Measurements from ENCODE around the gene CPNE5. TPM values are rescaled to one million over a fixed set of nuclear protein-coding genes. Genes with fewer than 3 reads are reported as not detected.

Gene CPNE5
- total and polyA plus RNA-seq, 7 experiments from 2014 or later = 0.09 to 5.1 (median 1.3) TPM; not detected in 1

GRCh38 chr6:36858407-36858981 is 19.2 kb upstream of the CPNE5 start:
- Mint-ChIP-seq H3K27me3 (no peaks in the 10 kb centered on the region), H3K36me3 (peaks cover 9 to 59% (median 29%) of the 10 kb centered on the region in 5 donors), H3K9me3 (no peaks in the 10 kb centered on the region), H3K27ac (peak overlapping the region in 1 of 9 donors; percentile 41), H3K4me3 (no peak overlapping the region), H3K4me1 (peaks cover 0 to 23% (median 5%) of the 10 kb centered on the region in 7 donors)
- H3K36me3 ChIP-seq (ENCODE audit: control insufficient read depth in 2 of 3, insufficient read depth in 3 of 3, low read length in 3 of 3) = peaks cover 0 to 60% (median 0%) of the 10 kb centered on the region in 3 experiments
- no peaks in the 10 kb centered on the region for H3K9me3 ChIP-seq (ENCODE audit: control insufficient read depth in 2 of 3, low read length in 3 of 3)
- H3K27me3 ChIP-seq (ENCODE audit: control insufficient read depth in 2 of 2, insufficient read depth in 2 of 2, low read length in 2 of 2) = no peaks in the 10 kb centered on the region
- H3K27ac ChIP-seq (ENCODE audit: low read depth, low read length) = no peak overlapping the region
- CTCF ChIA-PET = no interaction called here
- DNase-seq (peak in 1 of 9 donors; percentile 6), ATAC-seq (no peak)
- POLR2A ChIA-PET = no interaction called here
- H3K4me3 ChIP-seq (ENCODE audit: low read length) = no peak overlapping the region
- intact Hi-C loops (cut with micrococcal nuclease) = no loop called here
- H3K4me1 ChIP-seq (ENCODE audit: control insufficient read depth in 2 of 2, insufficient read depth in 2 of 2, low read length in 2 of 2) = no peaks in the 10 kb centered on the region

GRCh38 chr6:36857325-36857724 is 18.1 kb upstream of the CPNE5 start:
- ATAC-seq = no peak
- no peaks in the 10 kb centered on the region for H3K27me3 Mint-ChIP-seq
- DNase-seq = no peak
- H3K4me1 ChIP-seq (ENCODE audit: control insufficient read depth in 2 of 2, insufficient read depth in 2 of 2, low read length in 2 of 2) = no peaks in the 10 kb centered on the region
- H3K9me3 Mint-ChIP-seq = no peaks in the 10 kb centered on the region
- peaks cover 0 to 59% (median 0%) of the 10 kb centered on the region in 3 experiments for H3K36me3 ChIP-seq (ENCODE audit: control insufficient read depth in 2 of 3, insufficient read depth in 3 of 3, low read length in 3 of 3)
- intact Hi-C loops (cut with micrococcal nuclease) = no loop called here
- H3K4me3 ChIP-seq (ENCODE audit: low read length) = no peak overlapping the region
- H3K27ac ChIP-seq (ENCODE audit: low read depth, low read length) = no peak overlapping the region
- H3K27me3 ChIP-seq (ENCODE audit: control insufficient read depth in 2 of 2, insufficient read depth in 2 of 2, low read length in 2 of 2) = no peaks in the 10 kb centered on the region
- H3K36me3 Mint-ChIP-seq = peaks cover 10 to 56% (median 28%) of the 10 kb centered on the region in 5 donors
- H3K4me1 Mint-ChIP-seq = peaks cover 0 to 16% (median 0%) of the 10 kb centered on the region in 7 donors
- ChIA-PET CTCF (interaction anchor here (0.6 kb wide), 1 partner anchor 743 kb away, joined by 3 read pairs; no protein-coding TSS in a partner anchor), POLR2A (interaction anchor here (0.6 kb wide), 1 partner anchor 699 kb away, joined by 3 read pairs; no protein-coding TSS in a partner anchor)
- no peak overlapping the region for H3K4me3 Mint-ChIP-seq
- H3K27ac Mint-ChIP-seq = no peak overlapping the region
- no peaks in the 10 kb centered on the region for H3K9me3 ChIP-seq (ENCODE audit: control insufficient read depth in 2 of 3, low read length in 3 of 3)

- Histone ChIP-seq H3K36me3 (ENCODE audit: control insufficient read depth in 2 of 3, insufficient read depth in 3 of 3, low read length in 3 of 3) (peaks cover 0 to 56% (median 0%) of the 10 kb centered on the region in 3 experiments), H3K9me3 (ENCODE audit: control insufficient read depth in 2 of 3, low read length in 3 of 3) (no peaks in the 10 kb centered on the region), H3K4me3 (ENCODE audit: low read length) (no peak overlapping the region), H3K27ac (ENCODE audit: low read depth, low read length) (no peak overlapping the region), H3K27me3 (ENCODE audit: control insufficient read depth in 2 of 2, insufficient read depth in 2 of 2, low read length in 2 of 2) (no peaks in the 10 kb centered on the region), H3K4me1 (ENCODE audit: control insufficient read depth in 2 of 2, insufficient read depth in 2 of 2, low read length in 2 of 2) (no peaks in the 10 kb centered on the region)
- no peak overlapping the region for H3K4me3 Mint-ChIP-seq
- POLR2A ChIA-PET = no interaction called here
- H3K27me3 Mint-ChIP-seq = no peaks in the 10 kb centered on the region
- intact Hi-C loops (cut with micrococcal nuclease) = no loop called here
- peaks cover 10 to 61% (median 30%) of the 10 kb centered on the region in 5 donors for H3K36me3 Mint-ChIP-seq
- H3K27ac Mint-ChIP-seq = peak overlapping the region in 1 of 9 donors; percentile 36
- ATAC-seq (no peak), DNase-seq (no peak)
- CTCF ChIA-PET = no interaction called here
- peaks cover 0 to 13% (median 0%) of the 10 kb centered on the region in 7 donors for H3K4me1 Mint-ChIP-seq
- peaks cover 0 to 3% (median 0%) of the 10 kb centered on the region in 11 donors for H3K9me3 Mint-ChIP-seq
These were observed 17.0 kb upstream of the CPNE5 start for GRCh38 chr6:36856277-36856676.

GRCh38 chr6:36855750-36856149 is 16.5 kb upstream of the CPNE5 start:
- H3K4me1 Mint-ChIP-seq = peaks cover 0 to 11% (median 0%) of the 10 kb centered on the region in 7 donors
- peaks cover 0 to 8% (median 4%) of the 10 kb centered on the region in 11 donors for H3K9me3 Mint-ChIP-seq
- DNase-seq (no peak), ATAC-seq (no peak)
- Histone ChIP-seq H3K4me3 (ENCODE audit: low read length) (no peak overlapping the region), H3K9me3 (ENCODE audit: control insufficient read depth in 2 of 3, low read length in 3 of 3) (peaks cover 0 to 4% (median 0%) of the 10 kb centered on the region in 3 experiments), H3K27ac (ENCODE audit: low read depth, low read length) (no peak overlapping the region), H3K27me3 (ENCODE audit: control insufficient read depth in 2 of 2, insufficient read depth in 2 of 2, low read length in 2 of 2) (no peaks in the 10 kb centered on the region), H3K36me3 (ENCODE audit: control insufficient read depth in 2 of 3, insufficient read depth in 3 of 3, low read length in 3 of 3) (peaks cover 0 to 56% (median 0%) of the 10 kb centered on the region in 3 experiments), H3K4me1 (ENCODE audit: control insufficient read depth in 2 of 2, insufficient read depth in 2 of 2, low read length in 2 of 2) (no peaks in the 10 kb centered on the region)
- H3K27ac Mint-ChIP-seq = no peak overlapping the region
- no peaks in the 10 kb centered on the region for H3K27me3 Mint-ChIP-seq
- intact Hi-C loops (cut with micrococcal nuclease) = no loop called here
- H3K36me3 Mint-ChIP-seq = peaks cover 10 to 60% (median 34%) of the 10 kb centered on the region in 5 donors
- CTCF ChIA-PET = no interaction called here
- H3K4me3 Mint-ChIP-seq = no peak overlapping the region
- POLR2A ChIA-PET = no interaction called here

- H3K9me3 Mint-ChIP-seq = peaks cover 0 to 23% (median 11%) of the 10 kb centered on the region in 11 donors
- Histone ChIP-seq H3K27me3 (ENCODE audit: control insufficient read depth in 2 of 2, insufficient read depth in 2 of 2, low read length in 2 of 2) (no peaks in the 10 kb centered on the region), H3K27ac (ENCODE audit: low read depth, low read length) (no peak overlapping the region), H3K36me3 (ENCODE audit: control insufficient read depth in 2 of 3, insufficient read depth in 3 of 3, low read length in 3 of 3) (peaks cover 0 to 49% (median 0%) of the 10 kb centered on the region in 3 experiments), H3K4me1 (ENCODE audit: control insufficient read depth in 2 of 2, insufficient read depth in 2 of 2, low read length in 2 of 2) (no peaks in the 10 kb centered on the region), H3K4me3 (ENCODE audit: low read length) (no peak overlapping the region), H3K9me3 (ENCODE audit: control insufficient read depth in 2 of 3, low read length in 3 of 3) (peaks cover 0 to 13% (median 0%) of the 10 kb centered on the region in 3 experiments)
- H3K36me3 Mint-ChIP-seq = peaks cover 14 to 60% (median 40%) of the 10 kb centered on the region in 5 donors
- intact Hi-C loops (cut with micrococcal nuclease) = loop anchor here in 1 of 2 donors (5.0 kb wide), 1 partner anchor 71 kb away; no protein-coding TSS in a partner anchor
- POLR2A ChIA-PET = interaction anchor here (0.6 kb wide), 1 partner anchor 328 kb away, joined by 3 read pairs; no protein-coding TSS in a partner anchor
- H3K4me1 Mint-ChIP-seq = peaks cover 0 to 10% (median 7%) of the 10 kb centered on the region in 7 donors
- peak; percentile 74 for ATAC-seq
- peak overlapping the region in 1 of 9 donors; percentile 40 for H3K27ac Mint-ChIP-seq
- CTCF ChIA-PET = interaction anchor here (0.8 to 2.5 kb wide), 3 partner anchors 20 to 87 kb away, joined by 4 to 8 read pairs (median 7); no protein-coding TSS in a partner anchor
- H3K4me3 Mint-ChIP-seq = no peak overlapping the region
- H3K27me3 Mint-ChIP-seq = peaks cover 0 to 5% (median 5%) of the 10 kb centered on the region in 5 donors
- DNase-seq = no peak
These were observed 14.1 kb upstream of the CPNE5 start for GRCh38 chr6:36853325-36853724.

- peaks cover 0 to 13% (median 7%) of the 10 kb centered on the region in 7 donors for H3K4me1 Mint-ChIP-seq
- no peaks in the 10 kb centered on the region for H3K4me1 ChIP-seq (ENCODE audit: control insufficient read depth in 2 of 2, insufficient read depth in 2 of 2, low read length in 2 of 2)
- H3K36me3 Mint-ChIP-seq = peaks cover 14 to 60% (median 40%) of the 10 kb centered on the region in 5 donors
- intact Hi-C loops (cut with micrococcal nuclease) = loop anchor here in 1 of 2 donors (5.0 kb wide), 1 partner anchor 70 kb away; no protein-coding TSS in a partner anchor
- no peak for DNase-seq
- POLR2A ChIA-PET = interaction anchor here (0.6 kb wide), 1 partner anchor 329 kb away, joined by 3 read pairs; no protein-coding TSS in a partner anchor
- H3K27ac ChIP-seq (ENCODE audit: low read depth, low read length) = no peak overlapping the region
- H3K27me3 Mint-ChIP-seq = peaks cover 0 to 5% (median 5%) of the 10 kb centered on the region in 5 donors
- CTCF ChIA-PET = interaction anchor here (0.8 to 2.5 kb wide), 6 partner anchors 13 to 87 kb away, joined by 3 to 8 read pairs (median 4); no protein-coding TSS in a partner anchor
- peak; percentile 54 for ATAC-seq
- peaks cover 0 to 23% (median 11%) of the 10 kb centered on the region in 11 donors for H3K9me3 Mint-ChIP-seq
- H3K4me3 ChIP-seq (ENCODE audit: low read length) = no peak overlapping the region
- no peak overlapping the region for H3K4me3 Mint-ChIP-seq
- H3K27ac Mint-ChIP-seq = peak overlapping the region in 2 of 9 donors; percentile 40 to 45
- H3K36me3 ChIP-seq (ENCODE audit: control insufficient read depth in 2 of 3, insufficient read depth in 3 of 3, low read length in 3 of 3) = peaks cover 0 to 48% (median 0%) of the 10 kb centered on the region in 3 experiments
- H3K9me3 ChIP-seq (ENCODE audit: control insufficient read depth in 2 of 3, low read length in 3 of 3) = peaks cover 0 to 13% (median 0%) of the 10 kb centered on the region in 3 experiments
- H3K27me3 ChIP-seq (ENCODE audit: control insufficient read depth in 2 of 2, insufficient read depth in 2 of 2, low read length in 2 of 2) = no peaks in the 10 kb centered on the region
These were observed 13.4 kb upstream of the CPNE5 start for GRCh38 chr6:36852481-36853147.

Data from naive thymus-derived CD4-positive, alpha-beta T cell (primary cell).